ENCODE measurements around the gene SMYD3. TPM values are rescaled to one million over a fixed set of nuclear protein-coding genes. Genes with fewer than 3 reads are reported as not detected.

Gene SMYD3
- total and polyA plus RNA-seq, 2 of the 13 experiments (the other 11 are each of a cell fraction or from before 2014, with no cell fraction given) = 27.7 to 35.8 TPM

DNA sequence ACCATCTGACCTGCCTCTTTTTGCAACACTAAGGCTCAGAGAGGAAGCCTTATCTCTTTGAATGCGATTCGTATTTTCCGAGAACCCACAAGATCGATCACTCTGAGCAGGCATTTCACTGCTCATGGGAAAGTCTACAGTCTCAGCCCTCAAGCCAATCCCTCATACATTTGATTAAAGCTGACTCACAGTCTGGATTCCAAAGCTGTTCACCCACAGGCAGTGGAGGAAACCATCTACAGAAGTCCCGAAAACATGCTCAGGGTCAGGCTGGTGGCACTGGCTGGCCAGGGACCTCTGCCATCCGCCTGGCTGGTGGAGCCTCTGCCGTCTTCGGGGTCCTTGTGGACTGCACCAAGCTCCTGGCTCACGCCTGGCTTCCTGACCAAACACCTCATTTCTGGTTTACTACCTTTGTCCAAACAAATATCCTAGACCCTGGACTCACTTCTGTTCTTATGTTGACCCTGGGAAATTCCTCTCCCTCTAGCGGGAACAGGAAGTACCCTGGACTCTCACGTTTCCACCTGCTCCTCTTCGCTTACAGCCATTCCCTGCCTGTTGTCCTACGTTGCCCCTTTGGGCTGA is 650.0 kb downstream of the SMYD3 start (continued):
- TF ChIP-seq ARHGAP35 (CRISPR knock-in tag; IDR thresholded peaks at IDR 0.05; ENCODE audit: borderline replicate concordance) (no peak), JUNB (CRISPR knock-in tag; IDR thresholded peaks at IDR 0.05; ENCODE audit: borderline replicate concordance) (no peak), RELA (CRISPR knock-in tag; IDR thresholded peaks at IDR 0.05) (no peak), CREB1 (IDR thresholded peaks at IDR 0.05) (no peak), CREB1 (CRISPR knock-in tag; IDR thresholded peaks at IDR 0.05) (no peak), ZNF121 (CRISPR knock-in tag; IDR thresholded peaks at IDR 0.05) (no peak), ZNF282 (IDR thresholded peaks at IDR 0.05; ENCODE audit: partially characterized antibody) (no peak), ZNF768 (CRISPR knock-in tag; IDR thresholded peaks at IDR 0.05) (no peak), PHF21A (CRISPR knock-in tag; IDR thresholded peaks at IDR 0.05) (no peak), ZNF563 (CRISPR knock-in tag; IDR thresholded peaks at IDR 0.05) (0 out of 2 replicates have a peak, but pooled peaks have one; percentile 50), MIXL1 (CRISPR knock-in tag; IDR thresholded peaks at IDR 0.05) (peak; percentile 54; the same call in 1 of the 2 replicates), CCAR2 (optimal IDR thresholded peaks at IDR 0.05; ENCODE audit: low read depth, low read length) (no peak), ZNF343 (CRISPR knock-in tag; IDR thresholded peaks at IDR 0.05) (peak; percentile 54; the same call in 1 of the 2 replicates), ZNF792 (CRISPR knock-in tag; IDR thresholded peaks at IDR 0.05) (peak; percentile 26; the same call in 1 of the 2 replicates), ZNF775 (CRISPR knock-in tag; IDR thresholded peaks at IDR 0.05; ENCODE audit: borderline replicate concordance) (no peak), STAG1 (CRISPR knock-in tag; IDR thresholded peaks at IDR 0.05) (peak; percentile 38; the same call in 1 of the 2 replicates), ZFX (CRISPR knock-in tag; IDR thresholded peaks at IDR 0.05; ENCODE audit: low read depth) (no peak; the same call in 1 of the 2 replicates), ZNF720 (CRISPR knock-in tag; IDR thresholded peaks at IDR 0.05) (no peak)
- TF ChIP-seq, protein P1, sequence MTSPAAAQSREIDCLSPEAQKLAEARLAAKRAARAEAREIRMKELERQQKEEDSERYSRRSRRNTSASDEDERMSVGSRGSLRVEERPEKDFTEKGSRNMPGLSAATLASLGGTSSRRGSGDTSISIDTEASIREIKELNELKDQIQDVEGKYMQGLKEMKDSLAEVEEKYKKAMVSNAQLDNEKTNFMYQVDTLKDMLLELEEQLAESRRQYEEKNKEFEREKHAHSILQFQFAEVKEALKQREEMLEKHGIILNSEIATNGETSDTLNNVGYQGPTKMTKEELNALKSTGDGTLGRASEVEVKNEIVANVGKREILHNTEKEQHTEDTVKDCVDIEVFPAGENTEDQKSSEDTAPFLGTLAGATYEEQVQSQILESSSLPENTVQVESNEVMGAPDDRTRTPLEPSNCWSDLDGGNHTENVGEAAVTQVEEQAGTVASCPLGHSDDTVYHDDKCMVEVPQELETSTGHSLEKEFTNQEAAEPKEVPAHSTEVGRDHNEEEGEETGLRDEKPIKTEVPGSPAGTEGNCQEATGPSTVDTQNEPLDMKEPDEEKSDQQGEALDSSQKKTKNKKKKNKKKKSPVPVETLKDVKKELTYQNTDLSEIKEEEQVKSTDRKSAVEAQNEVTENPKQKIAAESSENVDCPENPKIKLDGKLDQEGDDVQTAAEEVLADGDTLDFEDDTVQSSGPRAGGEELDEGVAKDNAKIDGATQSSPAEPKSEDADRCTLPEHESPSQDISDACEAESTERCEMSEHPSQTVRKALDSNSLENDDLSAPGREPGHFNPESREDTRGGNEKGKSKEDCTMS (CRISPR knock-in tag; conservative IDR thresholded peaks at IDR 0.05) = no peak
- TF ChIP-seq, protein P2, sequence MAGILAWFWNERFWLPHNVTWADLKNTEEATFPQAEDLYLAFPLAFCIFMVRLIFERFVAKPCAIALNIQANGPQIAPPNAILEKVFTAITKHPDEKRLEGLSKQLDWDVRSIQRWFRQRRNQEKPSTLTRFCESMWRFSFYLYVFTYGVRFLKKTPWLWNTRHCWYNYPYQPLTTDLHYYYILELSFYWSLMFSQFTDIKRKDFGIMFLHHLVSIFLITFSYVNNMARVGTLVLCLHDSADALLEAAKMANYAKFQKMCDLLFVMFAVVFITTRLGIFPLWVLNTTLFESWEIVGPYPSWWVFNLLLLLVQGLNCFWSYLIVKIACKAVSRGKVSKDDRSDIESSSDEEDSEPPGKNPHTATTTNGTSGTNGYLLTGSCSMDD (CRISPR knock-in tag; IDR thresholded peaks at IDR 0.05) = no peak
- TF ChIP-seq, protein P3, sequence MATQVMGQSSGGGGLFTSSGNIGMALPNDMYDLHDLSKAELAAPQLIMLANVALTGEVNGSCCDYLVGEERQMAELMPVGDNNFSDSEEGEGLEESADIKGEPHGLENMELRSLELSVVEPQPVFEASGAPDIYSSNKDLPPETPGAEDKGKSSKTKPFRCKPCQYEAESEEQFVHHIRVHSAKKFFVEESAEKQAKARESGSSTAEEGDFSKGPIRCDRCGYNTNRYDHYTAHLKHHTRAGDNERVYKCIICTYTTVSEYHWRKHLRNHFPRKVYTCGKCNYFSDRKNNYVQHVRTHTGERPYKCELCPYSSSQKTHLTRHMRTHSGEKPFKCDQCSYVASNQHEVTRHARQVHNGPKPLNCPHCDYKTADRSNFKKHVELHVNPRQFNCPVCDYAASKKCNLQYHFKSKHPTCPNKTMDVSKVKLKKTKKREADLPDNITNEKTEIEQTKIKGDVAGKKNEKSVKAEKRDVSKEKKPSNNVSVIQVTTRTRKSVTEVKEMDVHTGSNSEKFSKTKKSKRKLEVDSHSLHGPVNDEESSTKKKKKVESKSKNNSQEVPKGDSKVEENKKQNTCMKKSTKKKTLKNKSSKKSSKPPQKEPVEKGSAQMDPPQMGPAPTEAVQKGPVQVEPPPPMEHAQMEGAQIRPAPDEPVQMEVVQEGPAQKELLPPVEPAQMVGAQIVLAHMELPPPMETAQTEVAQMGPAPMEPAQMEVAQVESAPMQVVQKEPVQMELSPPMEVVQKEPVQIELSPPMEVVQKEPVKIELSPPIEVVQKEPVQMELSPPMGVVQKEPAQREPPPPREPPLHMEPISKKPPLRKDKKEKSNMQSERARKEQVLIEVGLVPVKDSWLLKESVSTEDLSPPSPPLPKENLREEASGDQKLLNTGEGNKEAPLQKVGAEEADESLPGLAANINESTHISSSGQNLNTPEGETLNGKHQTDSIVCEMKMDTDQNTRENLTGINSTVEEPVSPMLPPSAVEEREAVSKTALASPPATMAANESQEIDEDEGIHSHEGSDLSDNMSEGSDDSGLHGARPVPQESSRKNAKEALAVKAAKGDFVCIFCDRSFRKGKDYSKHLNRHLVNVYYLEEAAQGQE (IDR thresholded peaks at IDR 0.05; ENCODE audit: borderline replicate concordance in 1 of 2, low read depth in 1 of 2, low read length in 2 of 2) = no peak
- TF ChIP-seq, protein P4, sequence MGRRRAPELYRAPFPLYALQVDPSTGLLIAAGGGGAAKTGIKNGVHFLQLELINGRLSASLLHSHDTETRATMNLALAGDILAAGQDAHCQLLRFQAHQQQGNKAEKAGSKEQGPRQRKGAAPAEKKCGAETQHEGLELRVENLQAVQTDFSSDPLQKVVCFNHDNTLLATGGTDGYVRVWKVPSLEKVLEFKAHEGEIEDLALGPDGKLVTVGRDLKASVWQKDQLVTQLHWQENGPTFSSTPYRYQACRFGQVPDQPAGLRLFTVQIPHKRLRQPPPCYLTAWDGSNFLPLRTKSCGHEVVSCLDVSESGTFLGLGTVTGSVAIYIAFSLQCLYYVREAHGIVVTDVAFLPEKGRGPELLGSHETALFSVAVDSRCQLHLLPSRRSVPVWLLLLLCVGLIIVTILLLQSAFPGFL (CRISPR knock-in tag; IDR thresholded peaks at IDR 0.05) = no peak
- TF ChIP-seq, protein P5, sequence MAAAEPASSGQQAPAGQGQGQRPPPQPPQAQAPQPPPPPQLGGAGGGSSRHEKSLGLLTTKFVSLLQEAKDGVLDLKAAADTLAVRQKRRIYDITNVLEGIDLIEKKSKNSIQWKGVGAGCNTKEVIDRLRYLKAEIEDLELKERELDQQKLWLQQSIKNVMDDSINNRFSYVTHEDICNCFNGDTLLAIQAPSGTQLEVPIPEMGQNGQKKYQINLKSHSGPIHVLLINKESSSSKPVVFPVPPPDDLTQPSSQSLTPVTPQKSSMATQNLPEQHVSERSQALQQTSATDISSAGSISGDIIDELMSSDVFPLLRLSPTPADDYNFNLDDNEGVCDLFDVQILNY (CRISPR knock-in tag; conservative IDR thresholded peaks at IDR 0.05) = no peak
